Activated CD4-positive, alpha-beta T cell treated with anti-CD3 and anti-CD28 coated beads, Interleukin-2, Interleukin-4, amounts not matched to agents 100 ng/mL and 50 ng/mL, durations not matched to agents 16 hours and 8 hours (primary cell): ENCODE measurements around the gene BLOC1S3.
"Not testable (repeated sequence)": the region's sequence is repeated elsewhere in the genome, so short reads cannot be mapped to it uniquely, and the experiment has no call there.

Experiments
- DNase-seq: peaks from one replicate; pipeline ENCODE4 v3.0.0-alpha.2; 2020; ENCODE audit warnings: low spot score

Gene BLOC1S3

DNA sequence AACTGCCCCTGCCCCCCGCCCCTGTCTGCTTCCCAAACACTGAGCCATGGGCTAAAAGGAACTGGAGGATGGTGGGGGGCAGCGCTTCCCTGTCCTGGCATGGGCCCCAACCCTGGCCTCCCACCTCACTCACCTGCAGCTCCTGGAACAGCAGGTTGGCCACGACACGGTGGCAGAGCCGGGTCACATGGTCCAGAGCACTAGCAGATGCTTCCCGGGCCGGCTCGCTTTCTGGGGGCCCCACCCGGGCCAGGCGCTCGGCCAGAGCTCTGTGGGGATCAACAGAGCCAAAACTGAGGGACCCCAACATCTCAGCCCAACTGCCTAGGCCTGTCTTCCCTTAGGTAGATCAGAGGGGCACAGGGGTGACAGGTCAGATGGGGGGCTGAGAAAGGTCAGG lies 46.1 kb downstream of the BLOC1S3 start:
- no peak for DNase-seq

DNA sequence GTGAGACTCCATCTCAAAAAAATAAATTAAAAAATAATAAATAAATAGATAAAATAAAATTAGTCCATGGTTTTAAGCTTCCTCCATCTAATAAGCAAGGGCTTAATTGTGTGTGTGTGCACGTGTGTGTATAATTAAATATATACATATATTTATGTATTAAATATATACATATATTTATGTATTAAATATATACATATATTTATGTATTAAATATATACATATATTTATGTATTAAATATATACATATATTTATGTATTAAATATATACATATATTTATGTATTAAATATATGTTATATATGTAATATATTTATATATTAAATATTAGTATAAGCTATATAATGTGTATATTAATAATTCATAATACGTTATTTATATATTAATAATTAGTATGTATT lies 50.5 kb downstream of the BLOC1S3 start:
- not testable (repeated sequence) for DNase-seq
